D721Med (cell line): ENCODE measurements around the gene GDF11.

Source experiments
- DNase-seq: peaks from one replicate; pipeline ENCODE4 v3.0.0; 2011; ENCODE audit warnings: low spot score; ENCODE audit not compliant: insufficient read length
- FAIRE-seq: peaks from 2 replicates; lab custom pipeline; 2011; peaks lifted over from hg19 to GRCh38; lab: Jason Lieb, UNC
- TF ChIP-seq, protein P1 (sequence below): IDR thresholded peaks from 2 replicates; pipeline ENCODE4 v1.5.1; 2012; ENCODE audit warnings: mild to moderate bottlenecking, control low read depth; ENCODE audit not compliant: insufficient read depth; ENCODE audit errors: missing control alignments

The GDF11 gene

DNA sequence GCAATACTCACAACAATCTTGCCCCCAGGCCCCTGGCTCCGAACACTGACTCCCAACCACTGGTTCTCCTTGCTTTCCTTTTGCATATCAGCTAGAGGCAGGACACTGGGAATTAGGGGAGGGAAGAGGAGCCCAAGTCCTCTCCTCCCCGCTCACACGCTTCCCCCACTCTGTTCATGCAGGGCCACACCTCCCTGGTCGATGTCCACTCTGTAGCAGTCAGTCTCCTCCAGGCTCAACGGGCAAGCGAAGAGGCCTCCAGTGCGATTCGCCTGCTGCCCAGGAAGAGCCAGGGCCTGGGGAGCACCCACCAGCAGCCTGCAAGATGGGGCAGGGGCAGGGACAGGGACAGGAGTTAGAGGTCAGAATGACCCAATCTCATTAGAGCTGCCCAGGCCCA is 40.1 kb upstream of the GDF11 start:
- DNase-seq: no peak
- no peak for FAIRE-seq
- TF ChIP-seq, protein P1, sequence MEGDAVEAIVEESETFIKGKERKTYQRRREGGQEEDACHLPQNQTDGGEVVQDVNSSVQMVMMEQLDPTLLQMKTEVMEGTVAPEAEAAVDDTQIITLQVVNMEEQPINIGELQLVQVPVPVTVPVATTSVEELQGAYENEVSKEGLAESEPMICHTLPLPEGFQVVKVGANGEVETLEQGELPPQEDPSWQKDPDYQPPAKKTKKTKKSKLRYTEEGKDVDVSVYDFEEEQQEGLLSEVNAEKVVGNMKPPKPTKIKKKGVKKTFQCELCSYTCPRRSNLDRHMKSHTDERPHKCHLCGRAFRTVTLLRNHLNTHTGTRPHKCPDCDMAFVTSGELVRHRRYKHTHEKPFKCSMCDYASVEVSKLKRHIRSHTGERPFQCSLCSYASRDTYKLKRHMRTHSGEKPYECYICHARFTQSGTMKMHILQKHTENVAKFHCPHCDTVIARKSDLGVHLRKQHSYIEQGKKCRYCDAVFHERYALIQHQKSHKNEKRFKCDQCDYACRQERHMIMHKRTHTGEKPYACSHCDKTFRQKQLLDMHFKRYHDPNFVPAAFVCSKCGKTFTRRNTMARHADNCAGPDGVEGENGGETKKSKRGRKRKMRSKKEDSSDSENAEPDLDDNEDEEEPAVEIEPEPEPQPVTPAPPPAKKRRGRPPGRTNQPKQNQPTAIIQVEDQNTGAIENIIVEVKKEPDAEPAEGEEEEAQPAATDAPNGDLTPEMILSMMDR: no peak

- TF ChIP-seq, protein P1: no peak
- FAIRE-seq (no peak), DNase-seq (no peak)
These were observed 39.6 kb upstream of the GDF11 start for GRCh38 chr12:55703288-55703687.

- TF ChIP-seq, protein P1: no peak
- FAIRE-seq (no peak), DNase-seq (no peak)
These were observed 38.8 kb upstream of the GDF11 start for GRCh38 chr12:55703901-55704761.

DNA sequence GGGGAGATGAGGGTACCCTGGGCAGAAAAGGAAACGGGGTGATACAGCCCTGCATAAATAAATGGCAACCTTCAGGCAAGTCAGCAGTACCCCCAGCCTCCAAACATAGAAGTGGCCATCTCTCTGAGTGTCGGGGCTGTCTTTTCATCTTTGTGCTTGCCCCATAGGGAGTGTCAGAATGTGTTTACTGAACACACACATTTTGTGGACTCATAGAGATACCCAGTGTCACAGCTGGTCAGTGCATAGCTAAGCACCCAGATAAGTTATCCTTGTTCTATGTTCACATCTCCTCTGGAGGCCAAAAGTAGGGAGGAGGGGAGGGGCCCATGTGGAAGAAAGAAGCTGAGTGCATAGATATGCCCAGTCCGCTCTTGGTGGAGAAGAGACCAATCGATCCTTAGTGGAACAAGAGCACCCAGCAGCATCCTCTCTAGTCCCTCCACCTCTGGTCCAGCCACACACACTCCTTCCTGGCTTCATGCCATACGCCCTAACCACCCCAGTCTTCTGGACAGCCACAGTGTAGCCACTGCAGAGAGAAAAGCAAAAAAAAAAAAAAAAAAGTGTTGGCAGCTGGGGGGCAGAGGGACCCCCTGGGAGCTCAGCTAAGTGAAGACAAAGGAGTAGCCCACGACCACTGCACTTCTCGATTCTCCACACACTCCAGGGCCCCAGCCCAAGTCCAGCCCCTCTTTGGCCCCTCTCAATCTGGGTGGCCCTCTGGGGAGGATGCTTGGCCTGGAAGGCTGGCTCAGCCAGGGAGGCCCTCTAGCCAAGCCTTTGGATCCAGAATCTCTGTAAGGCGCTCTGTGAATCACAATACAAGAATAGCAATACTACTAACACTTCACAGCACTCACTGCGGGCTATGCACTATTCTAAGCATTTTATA is 37.9 kb upstream of the GDF11 start:
- DNase-seq (no peak), FAIRE-seq (no peak)
- TF ChIP-seq, protein P1: no peak

GRCh38 chr12:55705782-55706402 is 37.0 kb upstream of the GDF11 start:
- TF ChIP-seq, protein P1: no peak
- DNase-seq (no peak), FAIRE-seq (no peak)

DNA sequence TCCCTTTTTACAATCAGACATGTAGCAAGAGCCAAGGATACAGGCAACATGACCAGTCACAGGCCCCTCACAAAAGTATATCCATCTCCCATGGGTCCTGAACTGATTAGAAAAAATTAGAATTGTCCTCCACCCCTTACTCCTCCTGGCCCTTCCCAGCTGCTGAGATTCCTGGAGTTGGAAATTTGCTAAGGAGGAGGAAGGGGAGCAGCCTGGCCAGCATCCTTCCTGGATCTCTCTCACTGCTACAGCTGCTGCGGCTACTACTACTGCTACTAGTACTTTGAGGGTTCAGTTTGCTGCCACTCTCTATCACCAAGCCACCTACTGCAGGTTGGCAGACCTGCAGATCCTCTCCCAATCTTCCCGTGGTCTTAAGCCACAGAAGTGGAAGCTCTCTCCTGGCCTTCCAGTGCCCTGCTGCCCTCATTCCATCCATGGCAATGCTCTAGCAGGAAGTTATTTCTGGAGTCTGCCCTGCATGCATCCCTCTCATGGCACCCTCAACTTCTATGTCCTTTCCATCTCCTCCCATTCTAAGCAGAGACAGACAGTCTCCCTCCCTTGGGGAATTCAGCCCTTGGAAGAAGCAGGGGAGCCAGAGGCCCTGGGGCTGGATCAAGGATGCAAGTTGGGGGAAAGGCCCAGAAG is 36.2 kb upstream of the GDF11 start:
- FAIRE-seq (no peak), DNase-seq (no peak)
- TF ChIP-seq, protein P1: no peak
